ENCODE data around the gene NEDD4L.

Gene NEDD4L

GRCh38 chr18:58100154-58100553, 56.1 kb downstream of the NEDD4L start:
- H3K4me3 ChIP-seq (ENCODE audit: low read depth, low read length) = no peak overlapping the region
- TF ChIP-seq, protein P1, sequence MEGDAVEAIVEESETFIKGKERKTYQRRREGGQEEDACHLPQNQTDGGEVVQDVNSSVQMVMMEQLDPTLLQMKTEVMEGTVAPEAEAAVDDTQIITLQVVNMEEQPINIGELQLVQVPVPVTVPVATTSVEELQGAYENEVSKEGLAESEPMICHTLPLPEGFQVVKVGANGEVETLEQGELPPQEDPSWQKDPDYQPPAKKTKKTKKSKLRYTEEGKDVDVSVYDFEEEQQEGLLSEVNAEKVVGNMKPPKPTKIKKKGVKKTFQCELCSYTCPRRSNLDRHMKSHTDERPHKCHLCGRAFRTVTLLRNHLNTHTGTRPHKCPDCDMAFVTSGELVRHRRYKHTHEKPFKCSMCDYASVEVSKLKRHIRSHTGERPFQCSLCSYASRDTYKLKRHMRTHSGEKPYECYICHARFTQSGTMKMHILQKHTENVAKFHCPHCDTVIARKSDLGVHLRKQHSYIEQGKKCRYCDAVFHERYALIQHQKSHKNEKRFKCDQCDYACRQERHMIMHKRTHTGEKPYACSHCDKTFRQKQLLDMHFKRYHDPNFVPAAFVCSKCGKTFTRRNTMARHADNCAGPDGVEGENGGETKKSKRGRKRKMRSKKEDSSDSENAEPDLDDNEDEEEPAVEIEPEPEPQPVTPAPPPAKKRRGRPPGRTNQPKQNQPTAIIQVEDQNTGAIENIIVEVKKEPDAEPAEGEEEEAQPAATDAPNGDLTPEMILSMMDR (IDR thresholded peaks at IDR 0.05; ENCODE audit: borderline replicate concordance, insufficient read depth, low read depth, low read length) = no peak

- TF ChIP-seq, protein P1 (IDR thresholded peaks at IDR 0.05; ENCODE audit: borderline replicate concordance, insufficient read depth, low read depth, low read length) = no peak
Observed at GRCh38 chr18:58101291-58101794, 57.3 kb downstream of the NEDD4L start.

DNA sequence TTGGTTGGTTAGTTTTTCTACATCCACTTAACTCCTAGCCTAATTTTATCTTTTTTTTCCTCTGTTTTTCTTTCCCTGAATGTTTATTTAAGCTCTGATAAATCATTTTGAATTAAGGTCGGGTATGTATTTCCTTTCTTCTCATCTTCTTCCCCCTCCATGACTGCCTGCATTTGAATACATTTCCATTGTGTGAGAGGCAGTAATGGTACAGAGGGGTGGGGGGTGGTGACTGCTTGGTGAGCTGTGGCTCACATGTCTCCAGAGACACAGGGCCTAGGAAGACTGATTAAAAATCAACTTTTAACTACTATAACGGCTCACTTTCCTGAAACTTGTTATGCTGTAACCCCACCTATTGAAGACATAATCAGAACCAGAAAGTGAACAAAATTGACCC, 58.0 kb downstream of the NEDD4L start:
- H3K4me3 ChIP-seq (ENCODE audit: low read depth, low read length) = no peak overlapping the region

More at GRCh38 chr18:58101291-58101794, 57.3 kb downstream of the NEDD4L start:
- H3K4me3 ChIP-seq (ENCODE audit: low read depth, low read length) = no peak overlapping the region

DNA sequence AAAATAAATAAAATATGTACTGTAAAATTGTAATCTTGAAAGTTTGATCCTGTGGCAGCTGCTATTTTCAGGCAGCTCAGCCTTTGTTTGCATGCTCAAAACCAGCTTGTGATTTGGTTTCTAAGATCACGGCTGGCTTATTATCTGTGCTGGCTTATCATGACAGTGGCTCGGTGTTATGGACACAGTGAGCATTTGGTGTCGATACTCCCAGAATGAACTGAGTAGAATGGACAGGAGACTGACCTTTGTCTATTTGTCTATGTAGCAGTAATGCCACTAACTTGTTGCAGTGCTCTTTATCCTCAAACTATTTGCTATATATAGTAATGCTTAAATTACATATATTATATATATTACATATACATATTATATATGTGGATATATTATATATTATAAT, 58.8 kb downstream of the NEDD4L start:
- no peak overlapping the region for H3K4me3 ChIP-seq (ENCODE audit: low read depth, low read length)
- TF ChIP-seq, protein P1 (IDR thresholded peaks at IDR 0.05; ENCODE audit: borderline replicate concordance, insufficient read depth, low read depth, low read length) = no peak

More for the DNA sequence above, 58.0 kb downstream of the NEDD4L start:
- TF ChIP-seq, protein P1 (IDR thresholded peaks at IDR 0.05; ENCODE audit: borderline replicate concordance, insufficient read depth, low read depth, low read length) = no peak

DNA sequence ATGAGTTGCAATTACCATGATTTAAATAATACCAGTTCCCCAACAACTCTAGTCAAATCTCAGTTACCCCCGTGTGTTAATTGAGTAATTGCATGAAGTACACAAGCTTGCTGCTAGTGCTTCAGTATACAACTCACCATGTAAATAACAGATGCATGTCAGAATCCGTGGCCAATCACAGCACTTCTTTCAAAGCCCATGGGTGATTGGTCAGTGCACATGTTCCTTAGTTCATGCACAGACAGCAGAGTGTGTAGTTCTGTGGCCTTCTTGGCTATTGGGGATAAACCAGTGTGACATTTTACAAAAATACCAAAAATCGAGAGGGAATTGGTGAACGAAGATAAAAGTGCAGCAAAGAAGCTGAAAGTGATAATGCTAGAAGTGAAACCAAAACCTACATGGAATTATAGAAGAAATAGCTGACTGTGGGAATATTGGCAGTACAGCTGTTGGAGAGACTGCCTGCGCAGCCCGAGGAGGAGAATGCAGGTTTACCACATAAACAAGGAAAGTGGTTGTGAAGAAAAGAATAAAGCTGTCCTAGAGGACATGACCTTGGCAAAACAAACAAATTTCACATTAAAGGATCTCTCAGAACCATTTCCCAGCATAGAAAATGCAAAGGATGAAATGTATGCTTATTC, 59.4 kb downstream of the NEDD4L start:
- no peak overlapping the region for H3K4me3 ChIP-seq (ENCODE audit: low read depth, low read length)
- TF ChIP-seq, protein P1 (IDR thresholded peaks at IDR 0.05; ENCODE audit: borderline replicate concordance, insufficient read depth, low read depth, low read length) = no peak

GRCh38 chr18:58104096-58104495, 60.1 kb downstream of the NEDD4L start:
- no peak overlapping the region for H3K4me3 ChIP-seq (ENCODE audit: low read depth, low read length)
- TF ChIP-seq, protein P1 (IDR thresholded peaks at IDR 0.05; ENCODE audit: borderline replicate concordance, insufficient read depth, low read depth, low read length) = no peak

DNA sequence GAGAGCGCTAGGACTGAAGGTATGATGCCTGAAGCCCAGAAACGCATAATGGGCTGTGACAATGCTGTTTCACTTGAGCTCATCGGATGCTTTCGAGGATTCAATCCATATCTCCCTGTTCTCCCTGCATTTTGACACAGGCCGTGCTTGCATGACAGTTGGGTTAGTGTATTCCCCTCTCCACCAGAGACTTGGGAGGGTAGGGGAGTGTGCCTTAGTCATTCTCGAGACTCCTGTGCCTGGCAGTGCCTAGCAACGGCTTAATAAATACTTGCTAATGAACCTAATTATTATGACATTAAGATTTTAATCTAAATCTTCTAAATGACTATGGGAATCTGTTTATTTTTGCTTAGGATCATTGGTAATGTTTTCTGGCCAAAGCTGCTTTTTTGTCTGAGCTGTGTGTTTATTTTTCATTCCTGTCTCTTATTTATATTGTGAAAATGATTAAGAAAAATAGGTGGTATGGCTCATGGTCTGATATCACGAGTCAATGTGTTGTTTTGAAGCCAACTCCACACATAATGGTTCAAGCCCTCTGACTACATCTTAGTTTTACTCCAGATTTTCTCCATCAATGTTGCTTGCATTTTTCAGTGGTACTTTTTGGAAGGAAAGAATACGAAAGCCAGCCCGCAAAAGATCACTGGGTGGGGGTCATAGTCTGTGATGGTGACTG, 61.3 kb downstream of the NEDD4L start:
- H3K4me3 ChIP-seq (ENCODE audit: low read depth, low read length) = no peak overlapping the region
- TF ChIP-seq, protein P1 (IDR thresholded peaks at IDR 0.05; ENCODE audit: borderline replicate concordance, insufficient read depth, low read depth, low read length) = no peak
